Fibroblast of lung (primary cell): ENCODE measurements around the gene MUTYH. TPM values are rescaled to one million over a fixed set of nuclear protein-coding genes. Genes with fewer than 3 reads are reported as not detected.
A peak's percentile ranks its signal among the peaks of the same experiment; 100 is the strongest.

ENCODE experiments used
- DNase-seq, 2 donors: peaks; one replicate each; pipeline versions ENCODE4 v3.0.0 to v3.0.0-alpha.2; 2010; ENCODE audit warnings: low read depth in 2 of 2
- H2AFZ ChIP-seq: 2 replicates; pipeline ENCODE4 v1.5.1; 2012; ENCODE audit warnings: low read length, control low read depth, inconsistent platforms
- H3K27ac ChIP-seq: 2 replicates; pipeline ENCODE4 v1.5.1; 2011; ENCODE audit warnings: low read length, control low read depth; ENCODE audit not compliant: insufficient read depth
- H3K27me3 ChIP-seq: 2 replicates; pipeline ENCODE4 v1.5.1; 2011; ENCODE audit warnings: mild to moderate bottlenecking, low read length; ENCODE audit not compliant: control insufficient read depth, insufficient read depth
- H3K36me3 ChIP-seq: 2 replicates; pipeline ENCODE4 v1.5.1; 2011; ENCODE audit warnings: low read length; ENCODE audit not compliant: control insufficient read depth, insufficient read depth
- H3K4me1 ChIP-seq: 2 replicates; pipeline ENCODE4 v1.5.1; 2011; ENCODE audit warnings: low read length; ENCODE audit not compliant: control insufficient read depth, insufficient read depth; ENCODE audit errors: extremely low read depth
- H3K4me2 ChIP-seq: 2 replicates; pipeline ENCODE4 v1.5.1; 2011; ENCODE audit warnings: low read length, control low read depth; ENCODE audit not compliant: insufficient read depth; ENCODE audit errors: extremely low read depth
- H3K4me3 ChIP-seq, 4 experiments: fragments of 200-600 bp in 1 of 4; sonication (generic) in 1 of 4; replicated peaks in 1 of 4; 2 replicates each; pipeline ENCODE4 v1.5.1; 2011 to 2016; ENCODE audit warnings: low read length in 4 of 4, low read depth in 3 of 4, mild to moderate bottlenecking in 3 of 4, control low read depth in 2 of 4, inconsistent platforms in 1 of 4, mixed read lengths in 1 of 4; ENCODE audit not compliant: insufficient read depth in 1 of 4; ENCODE audit errors: control extremely low read depth in 1 of 4
- H3K79me2 ChIP-seq: 2 replicates; pipeline ENCODE4 v1.5.1; 2012; ENCODE audit warnings: mild to moderate bottlenecking, low read length, inconsistent platforms; ENCODE audit not compliant: control insufficient read depth, insufficient read depth
- H3K9ac ChIP-seq: 2 replicates; pipeline ENCODE4 v1.5.1; 2011; ENCODE audit warnings: mild to moderate bottlenecking, low read length, control low read depth; ENCODE audit not compliant: insufficient read depth
- H3K9me3 ChIP-seq: 2 replicates; pipeline ENCODE4 v1.5.1; 2012; ENCODE audit warnings: low read depth, low read length; ENCODE audit not compliant: control insufficient read depth, insufficient read depth
- H4K20me1 ChIP-seq: 2 replicates; pipeline ENCODE4 v1.5.1; 2011; ENCODE audit warnings: low read length; ENCODE audit not compliant: control insufficient read depth, insufficient read depth; ENCODE audit errors: extremely low read depth
- EZH2 ChIP-seq: IDR thresholded peaks from 2 replicates; pipeline ENCODE4 v1.5.1; 2012; ENCODE audit warnings: low read length, control low read depth, mild to moderate bottlenecking; ENCODE audit errors: missing control alignments
- polyA plus RNA-seq, 2 donors: library from polyadenylated mRNA; depleted of rRNA in 1 of 2; stranded (reverse) in 1 of 2; unstranded in 1 of 2; fragments of >200 nt; gene quantifications; 2 replicates each; pipeline ENCODE4 v1.2.1, GENCODE V29; 2011 to 2012; ENCODE audit warnings: missing spikeins in 1 of 2
- total RNA-seq: library from RNA; depleted of rRNA; stranded (reverse); fragments of >200 nt; gene quantifications from 2 replicates; pipeline ENCODE4 v1.2.1, GENCODE V29; 2014
- TF ChIP-seq, protein P1 (sequence below), 2 donors: IDR thresholded peaks in 1 of 2; conservative IDR thresholded peaks in 1 of 2; 1 replicate in 1 of 2; 2 replicates in 1 of 2; pipeline ENCODE4 v1.5.1; 2011 to 2012; ENCODE audit warnings: low read length in 2 of 2, control low read depth in 1 of 2, inconsistent platforms in 1 of 2, low read depth in 1 of 2, mild to moderate bottlenecking in 1 of 2

MUTYH gene
- total and polyA plus RNA-seq, 2 donors (not counting 1 experiment from before 2014, with no cell fraction given) = 3.8 to 15.7 TPM

GRCh38 chr1:45348966-45349677 is 8.9 kb upstream of the MUTYH start:
- H3K9me3 ChIP-seq = no peaks in the 10 kb centered on the region
- no peaks in the 10 kb centered on the region for H3K79me2 ChIP-seq
- no peaks in the 10 kb centered on the region for H4K20me1 ChIP-seq
- no peak for DNase-seq
- no peaks in the 10 kb centered on the region for H3K27me3 ChIP-seq
- H3K4me3 ChIP-seq = no peak overlapping the region
- no peak overlapping the region for H3K9ac ChIP-seq
- no peak overlapping the region for H2AFZ ChIP-seq
- H3K4me2 ChIP-seq = no peak overlapping the region
- H3K36me3 ChIP-seq = peaks cover 2% of the 10 kb centered on the region
- no peak overlapping the region for H3K27ac ChIP-seq
- TF ChIP-seq EZH2 = no peak
- TF ChIP-seq, protein P1, sequence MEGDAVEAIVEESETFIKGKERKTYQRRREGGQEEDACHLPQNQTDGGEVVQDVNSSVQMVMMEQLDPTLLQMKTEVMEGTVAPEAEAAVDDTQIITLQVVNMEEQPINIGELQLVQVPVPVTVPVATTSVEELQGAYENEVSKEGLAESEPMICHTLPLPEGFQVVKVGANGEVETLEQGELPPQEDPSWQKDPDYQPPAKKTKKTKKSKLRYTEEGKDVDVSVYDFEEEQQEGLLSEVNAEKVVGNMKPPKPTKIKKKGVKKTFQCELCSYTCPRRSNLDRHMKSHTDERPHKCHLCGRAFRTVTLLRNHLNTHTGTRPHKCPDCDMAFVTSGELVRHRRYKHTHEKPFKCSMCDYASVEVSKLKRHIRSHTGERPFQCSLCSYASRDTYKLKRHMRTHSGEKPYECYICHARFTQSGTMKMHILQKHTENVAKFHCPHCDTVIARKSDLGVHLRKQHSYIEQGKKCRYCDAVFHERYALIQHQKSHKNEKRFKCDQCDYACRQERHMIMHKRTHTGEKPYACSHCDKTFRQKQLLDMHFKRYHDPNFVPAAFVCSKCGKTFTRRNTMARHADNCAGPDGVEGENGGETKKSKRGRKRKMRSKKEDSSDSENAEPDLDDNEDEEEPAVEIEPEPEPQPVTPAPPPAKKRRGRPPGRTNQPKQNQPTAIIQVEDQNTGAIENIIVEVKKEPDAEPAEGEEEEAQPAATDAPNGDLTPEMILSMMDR (conservative IDR thresholded peaks at IDR 0.05 in 1 of 2, IDR thresholded peaks at IDR 0.05 in 1 of 2; ENCODE audit: low read depth in 1 of 2, low read length in 2 of 2) = no peak
- peaks cover 6% of the 10 kb centered on the region for H3K4me1 ChIP-seq

- no peak overlapping the region for H3K4me3 ChIP-seq
- no peaks in the 10 kb centered on the region for H3K9me3 ChIP-seq
- no peak overlapping the region for H2AFZ ChIP-seq
- H3K79me2 ChIP-seq = no peaks in the 10 kb centered on the region
- H3K9ac ChIP-seq = no peak overlapping the region
- H3K27me3 ChIP-seq = no peaks in the 10 kb centered on the region
- no peak for DNase-seq
- H3K27ac ChIP-seq = no peak overlapping the region
- no peaks in the 10 kb centered on the region for H4K20me1 ChIP-seq
- peaks cover 2% of the 10 kb centered on the region for H3K36me3 ChIP-seq
- peaks cover 6% of the 10 kb centered on the region for H3K4me1 ChIP-seq
- H3K4me2 ChIP-seq = peak overlapping the region; percentile 16
- TF ChIP-seq, protein P1 (conservative IDR thresholded peaks at IDR 0.05 in 1 of 2, IDR thresholded peaks at IDR 0.05 in 1 of 2; ENCODE audit: low read depth in 1 of 2, low read length in 2 of 2) = no peak
- TF ChIP-seq EZH2 = no peak
These were observed 8.3 kb upstream of the MUTYH start for GRCh38 chr1:45348609-45348965.

DNA sequence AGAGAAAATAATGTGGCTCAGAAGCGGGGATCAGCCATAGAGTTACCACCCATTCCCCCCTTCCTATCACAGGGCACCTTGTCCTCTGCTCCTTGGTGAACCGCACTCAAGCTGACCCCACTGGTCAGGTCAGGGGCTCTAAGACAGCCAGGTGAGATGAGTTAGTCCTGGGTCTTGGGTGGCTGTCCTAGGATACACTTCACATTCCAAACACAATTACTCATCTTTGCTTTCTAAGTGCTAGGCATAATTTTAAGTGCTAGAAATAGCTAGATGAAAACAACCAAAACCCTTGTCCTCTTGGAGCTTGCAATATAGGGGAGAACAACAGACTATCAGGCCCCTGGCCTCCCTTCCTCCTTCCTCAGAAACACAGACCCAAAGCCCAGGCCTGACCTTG is 7.8 kb upstream of the MUTYH start:
- no peak overlapping the region for H2AFZ ChIP-seq
- H3K4me2 ChIP-seq = no peak overlapping the region
- H4K20me1 ChIP-seq = no peaks in the 10 kb centered on the region
- no peak overlapping the region for H3K9ac ChIP-seq
- H3K36me3 ChIP-seq = peaks cover 5% of the 10 kb centered on the region
- no peak for TF ChIP-seq EZH2
- TF ChIP-seq, protein P1 (conservative IDR thresholded peaks at IDR 0.05 in 1 of 2, IDR thresholded peaks at IDR 0.05 in 1 of 2; ENCODE audit: low read depth in 1 of 2, low read length in 2 of 2) = no peak
- H3K9me3 ChIP-seq = no peaks in the 10 kb centered on the region
- no peak overlapping the region for H3K4me3 ChIP-seq
- DNase-seq = peak in 1 of 2 donors; percentile 39
- H3K27me3 ChIP-seq = no peaks in the 10 kb centered on the region
- peaks cover 6% of the 10 kb centered on the region for H3K4me1 ChIP-seq
- H3K27ac ChIP-seq = no peak overlapping the region
- H3K79me2 ChIP-seq = no peaks in the 10 kb centered on the region
